DMS153 treated with DMSO at 0.1 percent for 48 hours (cell line): ENCODE results near the gene CALN1.
"Not testable (repeated sequence)": the region's sequence is repeated elsewhere in the genome, so short reads cannot be mapped to it uniquely, and the experiment has no call there.

ENCODE experiments used
- DNase-seq: peaks from one replicate; lab custom pipeline; 2025; ENCODE audit not compliant: unreplicated experiment; lab: John Stamatoyannopoulos, UW

The CALN1 gene

GRCh38 chr7:71885487-71885886 lies 526.7 kb downstream of the CALN1 start:
- DNase-seq = no peak

GRCh38 chr7:71883415-71883814 lies 528.7 kb downstream of the CALN1 start:
- DNase-seq = no peak

- no peak for DNase-seq
Observed at GRCh38 chr7:71871446-71871845, 540.7 kb downstream of the CALN1 start.

- no peak for DNase-seq
Observed at GRCh38 chr7:71870812-71871211, 541.3 kb downstream of the CALN1 start.

GRCh38 chr7:71868797-71869196 lies 543.3 kb downstream of the CALN1 start:
- DNase-seq = no peak

GRCh38 chr7:71867626-71868025 lies 544.5 kb downstream of the CALN1 start:
- DNase-seq = no peak

- no peak for DNase-seq
Observed at GRCh38 chr7:71865172-71865571, 547.0 kb downstream of the CALN1 start.

- no peak for DNase-seq
Observed at GRCh38 chr7:71864130-71864529, 548.0 kb downstream of the CALN1 start.

- DNase-seq = no peak
Observed at GRCh38 chr7:71860572-71860971, 551.6 kb downstream of the CALN1 start.

GRCh38 chr7:71857338-71857737 lies 554.8 kb downstream of the CALN1 start:
- no peak for DNase-seq

GRCh38 chr7:71854546-71855397 lies 557.4 kb downstream of the CALN1 start:
- DNase-seq = no peak

- no peak for DNase-seq
Observed at GRCh38 chr7:71851776-71852498, 560.2 kb downstream of the CALN1 start.

GRCh38 chr7:71846160-71846559 lies 566.0 kb downstream of the CALN1 start:
- no peak for DNase-seq

GRCh38 chr7:71843676-71844075 lies 568.5 kb downstream of the CALN1 start:
- no peak for DNase-seq

- DNase-seq = no peak
Observed at GRCh38 chr7:71842786-71843185, 569.4 kb downstream of the CALN1 start.

- DNase-seq = no peak
Observed at GRCh38 chr7:71842381-71842780, 569.8 kb downstream of the CALN1 start.

GRCh38 chr7:71835056-71835455 lies 577.1 kb downstream of the CALN1 start:
- no peak for DNase-seq

GRCh38 chr7:71829515-71829914 lies 582.6 kb downstream of the CALN1 start:
- no peak for DNase-seq

- no peak for DNase-seq
Observed at GRCh38 chr7:71828361-71828760, 583.8 kb downstream of the CALN1 start.

GRCh38 chr7:71826141-71826540 lies 586.0 kb downstream of the CALN1 start:
- no peak for DNase-seq

- no peak for DNase-seq
Observed at GRCh38 chr7:71824006-71824760, 588.0 kb downstream of the CALN1 start.

GRCh38 chr7:71822406-71822805 lies 589.7 kb downstream of the CALN1 start:
- DNase-seq = not testable (repeated sequence)
